K562 (cell line): ENCODE results near the gene MVK. TPM values are rescaled to one million over a fixed set of nuclear protein-coding genes. Genes with fewer than 3 reads are reported as not detected.

Source experiments
- ATAC-seq: fragments of 200-7000 bp; cut with Tn5 transposase; 3 replicates; pipeline ENCODE4 v1.9.1; 2020; ENCODE audit warnings: moderate library complexity
- BruUV-seq: library from RNA; stranded (reverse); fragments of 400-500 nt; replicated peaks from 2 replicates; lab custom pipeline; 2021; lab: Mats Ljungman, UMichigan
- CTCF ChIA-PET: fragments of 300-600 bp; formaldehyde crosslinking; extraction: SDS; loops from one replicate; lab custom pipeline; 2021; ENCODE audit warnings: low intra/inter-chr PET ratio; lab: Yijun Ruan, JAX
- POLR2A ChIA-PET: fragments of 300-600, 350-650 bp; sonication (Branson Sonifier 250); formaldehyde crosslinking; extraction: SDS; loops from one replicate; lab custom pipeline; 2021; ENCODE audit warnings: antibody characterized with exemption, inconsistent platforms; lab: Yijun Ruan, JAX
- DNase-seq, 4 experiments: peaks; one replicate each; pipeline versions ENCODE4 v3.0.0 to v3.0.0-alpha.2; 2011 to 2018; ENCODE audit warnings: low spot score in 3 of 4, mixed read lengths in 3 of 4; ENCODE audit errors: extremely low read depth in 1 of 4
- FAIRE-seq: peaks from 2 replicates; lab custom pipeline; 2011; peaks lifted over from hg19 to GRCh38; lab: Jason Lieb, UNC
- H2AFZ ChIP-seq: 2 replicates; pipeline ENCODE4 v1.6.0; 2011; ENCODE audit warnings: low read depth, low read length, control low read depth, inconsistent platforms
- H3K27ac ChIP-seq: fragments of 200-600 bp; 3 replicates; pipeline ENCODE4 v1.8.0; 2011; ENCODE audit warnings: low read depth, mild to moderate bottlenecking, control low read depth, inconsistent platforms, low read length, moderate library complexity, mixed read lengths; ENCODE audit errors: extremely low read depth
- H3K27me3 ChIP-seq, 2 experiments: fragments of 300-600 bp in 1 of 2; 2 replicates in 1 of 2; 3 replicates in 1 of 2; pipeline versions ENCODE4 v1.6.0 to v1.8.0; 2011; ENCODE audit warnings: inconsistent platforms in 2 of 2, low read length in 2 of 2, mild to moderate bottlenecking in 1 of 2, mixed read lengths in 1 of 2, moderate library complexity in 1 of 2; ENCODE audit not compliant: control insufficient read depth in 2 of 2, insufficient read depth in 2 of 2
- H3K36me3 ChIP-seq: fragments of 300-600 bp; 3 replicates; pipeline ENCODE4 v1.8.0; 2011; ENCODE audit warnings: mild to moderate bottlenecking, low read length, inconsistent platforms; ENCODE audit not compliant: control insufficient read depth, insufficient read depth
- H3K4me1 ChIP-seq, 2 experiments: fragments of 200-600 bp in 1 of 2; replicated peaks in 1 of 2; 2 replicates in 1 of 2; 3 replicates in 1 of 2; pipeline versions ENCODE4 v1.5.1 to v1.8.0; 2011; ENCODE audit warnings: inconsistent platforms in 2 of 2, low read length in 2 of 2, mild to moderate bottlenecking in 1 of 2, mixed read lengths in 1 of 2, moderate library complexity in 1 of 2; ENCODE audit not compliant: control insufficient read depth in 2 of 2, insufficient read depth in 2 of 2
- H3K4me2 ChIP-seq: 2 replicates; pipeline ENCODE4 v1.6.1; 2011; ENCODE audit warnings: low read length, control low read depth, inconsistent platforms, mixed read lengths; ENCODE audit not compliant: insufficient read depth
- H3K4me3 ChIP-seq: fragments of 200-600 bp; sonication (generic), shearing (Covaris generic); 2 replicates; pipeline ENCODE4 v1.5.1; 2016; ENCODE audit warnings: control low read depth, inconsistent platforms
- H3K79me2 ChIP-seq: fragments of 200-600 bp; 3 replicates; pipeline ENCODE4 v1.8.0; 2011; ENCODE audit warnings: low read length, inconsistent platforms; ENCODE audit not compliant: control insufficient read depth, insufficient read depth
- H3K9ac ChIP-seq, 2 experiments: 2 replicates each; pipeline versions ENCODE4 v1.6.0 to v1.6.1; 2011; ENCODE audit warnings: low read depth in 2 of 2, low read length in 2 of 2, control low read depth in 1 of 2, inconsistent platforms in 1 of 2, mild to moderate bottlenecking in 1 of 2, mixed read lengths in 1 of 2; ENCODE audit not compliant: insufficient read depth in 1 of 2
- H3K9me1 ChIP-seq: one replicate; pipeline ENCODE4 v1.6.0; 2011; ENCODE audit warnings: inconsistent platforms, mild to moderate bottlenecking, low read length, moderate library complexity; ENCODE audit not compliant: control insufficient read depth, insufficient read depth
- H3K9me3 ChIP-seq: replicated peaks from 2 replicates; pipeline ENCODE4 v1.5.1; 2011; ENCODE audit warnings: low read depth, low read length, inconsistent platforms; ENCODE audit not compliant: control insufficient read depth, insufficient read depth
- H4K20me1 ChIP-seq: replicated peaks from 2 replicates; pipeline ENCODE4 v1.6.1; 2011; ENCODE audit warnings: low read length, inconsistent platforms, mixed read lengths; ENCODE audit not compliant: control insufficient read depth, insufficient read depth
- ESRRA ChIP-seq: fragments of 450-650 bp; IDR thresholded peaks from 2 replicates; pipeline ENCODE4 v1.6.1; 2014; ENCODE audit warnings: low read depth, mild to moderate bottlenecking, moderate library complexity, borderline replicate concordance
- EZH2 ChIP-seq: IDR thresholded peaks from 2 replicates; pipeline ENCODE4 v1.6.1; 2012; ENCODE audit warnings: low read depth, mild to moderate bottlenecking, inconsistent platforms, low read length, borderline replicate concordance
- FOXK2 ChIP-seq, 2 experiments: fragments of 450-650 bp; IDR thresholded peaks in 1 of 2; conservative IDR thresholded peaks in 1 of 2; 2 replicates each; pipeline ENCODE4 v1.6.1; 2016; ENCODE audit warnings: low read depth in 2 of 2, mild to moderate bottlenecking in 1 of 2
- KHSRP ChIP-seq: fragments of 450-650 bp; IDR thresholded peaks from 2 replicates; pipeline ENCODE4 v1.6.1; 2017
- MAFF ChIP-seq: IDR thresholded peaks from 2 replicates; pipeline ENCODE4 v1.6.1; 2012; ENCODE audit warnings: low read length, improper control_type of control experiment
- TBL1XR1 ChIP-seq, 2 experiments: IDR thresholded peaks; 2 replicates each; pipeline ENCODE4 v1.6.1; 2012; ENCODE audit warnings: improper control_type of control experiment in 2 of 2, low read length in 2 of 2, mild to moderate bottlenecking in 1 of 2
- ZNF24 ChIP-seq: fragments of 450-650 bp; IDR thresholded peaks from 2 replicates; pipeline ENCODE4 v1.6.1; 2016
- ZNF316 ChIP-seq: fragments of 450-650 bp; IDR thresholded peaks from 2 replicates; pipeline ENCODE4 v1.6.1; 2016
- WGBS: fragments of 100-300 bp; shearing (Covaris generic); methylation state at CpG from one replicate; pipeline ENCODE4 v1.1.6; 2016; ENCODE audit warnings: low coverage, mixed read lengths; ENCODE audit not compliant: insufficient coverage; ENCODE audit errors: missing lambda C conversion rate; 5-methylcytosine and 5-hydroxymethylcytosine counted together
- in situ Hi-C: fragments of 300-500 bp; cut with MboI; formaldehyde crosslinking; loops from 4 replicates; pipeline ENCODE4 v1.15.0; 2018; ENCODE audit warnings: inconsistent platforms, mixed read lengths
- intact Hi-C: fragments of 100-400 bp; cut with micrococcal nuclease; formaldehyde crosslinking; loops from 2 replicates; pipeline ENCODE4 v1.14.2; 2022
- polyA plus RNA-seq, 8 experiments: library from polyadenylated mRNA; depleted of rRNA in 4 of 8; stranded (reverse) in 5 of 8; unstranded in 3 of 8; fragments of >200 nt; fragmentation: Nextera tagmentation in 2 of 8; fragmentation: Illumina TruSeq in 1 of 8; extraction: Ambion mirVana in 2 of 8; extraction: Trizol in 1 of 8; gene quantifications; 2 replicates each; pipeline versions ENCODE4 v1.2.1 to v1.2.3, GENCODE V29; 2011 to 2014; ENCODE audit warnings: inconsistent platforms in 1 of 8, missing spikeins in 1 of 8
- total RNA-seq, 7 experiments: library from RNA; depleted of rRNA in 6 of 7; stranded (reverse); fragments of >200 nt in 6 of 7; fragmentation: Illumina TruSeq in 2 of 7; extraction: Trizol in 2 of 7; gene quantifications; 2 replicates each; pipeline versions ENCODE4 v1.2.1 to v1.2.3, GENCODE V29; 2011 to 2021; ENCODE audit warnings: low replicate concordance in 1 of 7
- TF ChIP-seq, protein P1 (sequence below): IDR thresholded peaks from 2 replicates; pipeline ENCODE4 v1.6.1; 2011; ENCODE audit not compliant: insufficient read length; ENCODE audit errors: extremely low read depth
- TF ChIP-seq, protein P2 (sequence below): fragments of 450-650 bp; IDR thresholded peaks from 2 replicates; pipeline ENCODE4 v1.6.1; 2016

MVK gene
- total and polyA plus RNA-seq, 9 of the 15 experiments (the other 6 are each of a cell fraction or from before 2014, with no cell fraction given): 0.41 to 33.6 (median 18.8) TPM

GRCh38 chr12:109583733-109584132 lies 10.1 kb downstream of the MVK start:
- H3K4me2 ChIP-seq: no peak overlapping the region
- no peaks in the 10 kb centered on the region for H3K79me2 ChIP-seq
- DNase-seq: no peak
- no peak overlapping the region for H3K27ac ChIP-seq
- H3K4me1 ChIP-seq: peaks cover 0 to 3% of the 10 kb centered on the region in 2 experiments; a peak in 1 of 5 replicates
- no peaks in the 10 kb centered on the region for H3K9me3 ChIP-seq
- no peaks in the 10 kb centered on the region for H3K27me3 ChIP-seq
- FAIRE-seq: peak; percentile 71
- peaks cover 79% of the 10 kb centered on the region for H3K36me3 ChIP-seq
- CTCF ChIA-PET: no interaction called here
- no peak for ATAC-seq
- no TSS peak for BruUV-seq
- no peaks in the 10 kb centered on the region; the same call in 1 of the 2 replicates for H4K20me1 ChIP-seq
- in situ Hi-C loops: no loop called here
- intact Hi-C loops: no loop called here
- 81% methylated on average over 2 of the region's 2 CpGs for WGBS
- H3K9ac ChIP-seq: no peak overlapping the region
- POLR2A ChIA-PET: interaction anchor here (1.6 to 3.0 kb wide), 2 partner anchors 11 to 13 kb away, joined by 7 to 9 read pairs; no protein-coding TSS in a partner anchor
- H3K9me1 ChIP-seq: no peaks in the 10 kb centered on the region
- no peak overlapping the region for H2AFZ ChIP-seq
- TF ChIP-seq TBL1XR1 (IDR thresholded peaks at IDR 0.05; ENCODE audit: low read length in 2 of 2): no peak
- 0 out of 2 replicates have a peak, but pooled peaks have one; percentile 13 for TF ChIP-seq ZNF316
- TF ChIP-seq MAFF: no peak
- no peak for TF ChIP-seq ZNF24
- no peak overlapping the region for H3K4me3 ChIP-seq

GRCh38 chr12:109586385-109587296 lies 13.0 kb downstream of the MVK start:
- peaks cover 68% of the 10 kb centered on the region for H3K36me3 ChIP-seq
- no peaks in the 10 kb centered on the region for H3K9me1 ChIP-seq
- H3K4me1 ChIP-seq: no peaks in the 10 kb centered on the region
- H3K27ac ChIP-seq: no peak overlapping the region
- FAIRE-seq: no peak
- no peak overlapping the region for H3K4me2 ChIP-seq
- no peak for DNase-seq
- no TSS peak for BruUV-seq
- ChIA-PET CTCF (no interaction called here), POLR2A (interaction anchor here (0.5 to 3.0 kb wide), 6 partner anchors 8 to 791 kb away, joined by 3 to 9 read pairs (median 4); no protein-coding TSS in a partner anchor)
- H2AFZ ChIP-seq: no peak overlapping the region
- H3K79me2 ChIP-seq: no peaks in the 10 kb centered on the region
- no peak overlapping the region for H3K9ac ChIP-seq
- no peak overlapping the region for H3K4me3 ChIP-seq
- intact Hi-C loops: no loop called here
- no peaks in the 10 kb centered on the region; the same call in 1 of the 2 replicates for H4K20me1 ChIP-seq
- in situ Hi-C loops: no loop called here
- ATAC-seq: no peak
- no peaks in the 10 kb centered on the region for H3K9me3 ChIP-seq
- no peaks in the 10 kb centered on the region for H3K27me3 ChIP-seq
- 81% methylated on average over 10 of the region's 10 CpGs for WGBS
- TF ChIP-seq, protein P1, sequence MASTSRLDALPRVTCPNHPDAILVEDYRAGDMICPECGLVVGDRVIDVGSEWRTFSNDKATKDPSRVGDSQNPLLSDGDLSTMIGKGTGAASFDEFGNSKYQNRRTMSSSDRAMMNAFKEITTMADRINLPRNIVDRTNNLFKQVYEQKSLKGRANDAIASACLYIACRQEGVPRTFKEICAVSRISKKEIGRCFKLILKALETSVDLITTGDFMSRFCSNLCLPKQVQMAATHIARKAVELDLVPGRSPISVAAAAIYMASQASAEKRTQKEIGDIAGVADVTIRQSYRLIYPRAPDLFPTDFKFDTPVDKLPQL: no peak
- TF ChIP-seq, protein P2, sequence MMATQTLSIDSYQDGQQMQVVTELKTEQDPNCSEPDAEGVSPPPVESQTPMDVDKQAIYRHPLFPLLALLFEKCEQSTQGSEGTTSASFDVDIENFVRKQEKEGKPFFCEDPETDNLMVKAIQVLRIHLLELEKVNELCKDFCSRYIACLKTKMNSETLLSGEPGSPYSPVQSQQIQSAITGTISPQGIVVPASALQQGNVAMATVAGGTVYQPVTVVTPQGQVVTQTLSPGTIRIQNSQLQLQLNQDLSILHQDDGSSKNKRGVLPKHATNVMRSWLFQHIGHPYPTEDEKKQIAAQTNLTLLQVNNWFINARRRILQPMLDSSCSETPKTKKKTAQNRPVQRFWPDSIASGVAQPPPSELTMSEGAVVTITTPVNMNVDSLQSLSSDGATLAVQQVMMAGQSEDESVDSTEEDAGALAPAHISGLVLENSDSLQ: no peak
- TF ChIP-seq EZH2: no peak
- no peak for TF ChIP-seq KHSRP
- no peak for TF ChIP-seq ESRRA
- no peak for TF ChIP-seq FOXK2 (conservative IDR thresholded peaks at IDR 0.05 in 1 of 2, IDR thresholded peaks at IDR 0.05 in 1 of 2; ENCODE audit: low read depth in 2 of 2)
